ENCODE results near the gene NCS1. TPM values are rescaled to one million over a fixed set of nuclear protein-coding genes. Genes with fewer than 3 reads are reported as not detected.

NCS1 gene
- total RNA-seq, 1 donor from 2014 or later = 8.2 TPM

DNA sequence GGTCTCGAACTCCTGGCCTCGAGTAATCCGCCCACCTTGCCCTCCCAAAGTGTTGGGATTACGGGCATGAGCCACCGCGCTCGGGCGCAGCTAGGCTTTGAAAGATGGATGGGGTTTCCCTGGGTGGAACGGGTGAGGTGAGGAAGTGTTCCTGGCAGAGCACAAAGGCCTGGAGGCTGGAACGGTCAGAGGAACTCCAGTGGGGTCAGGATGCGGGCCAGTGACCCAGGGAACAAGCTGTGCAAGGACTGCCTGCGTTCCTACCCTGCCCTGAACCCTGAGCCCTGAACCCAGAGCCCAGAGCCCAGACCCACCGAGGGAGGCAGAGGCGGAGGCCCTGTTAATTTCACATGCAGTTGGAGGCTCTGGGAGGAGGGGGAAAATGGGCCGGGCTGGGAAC, 23.4 kb downstream of the NCS1 start:
- DNase-seq = no peak

DNA sequence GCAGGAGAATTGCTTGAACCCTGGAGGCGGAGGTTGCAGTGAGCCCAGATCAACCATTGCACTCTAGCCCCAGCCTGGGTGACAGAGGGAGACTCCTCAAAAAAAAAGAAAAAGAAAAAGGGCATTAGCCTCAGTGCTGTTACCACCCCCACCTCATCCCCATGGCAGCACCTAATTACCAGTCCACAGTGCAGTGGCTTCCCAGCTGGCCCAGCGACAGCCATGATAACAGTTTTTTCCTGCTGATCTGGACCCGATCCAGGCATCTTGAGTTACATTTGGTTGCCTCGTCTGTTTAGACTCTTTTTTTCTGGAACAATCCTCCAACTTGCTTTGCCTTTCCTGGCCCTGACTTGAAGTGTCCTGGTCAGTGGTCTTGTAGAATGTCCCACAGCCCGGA, 24.4 kb downstream of the NCS1 start:
- no peak for DNase-seq

DNA sequence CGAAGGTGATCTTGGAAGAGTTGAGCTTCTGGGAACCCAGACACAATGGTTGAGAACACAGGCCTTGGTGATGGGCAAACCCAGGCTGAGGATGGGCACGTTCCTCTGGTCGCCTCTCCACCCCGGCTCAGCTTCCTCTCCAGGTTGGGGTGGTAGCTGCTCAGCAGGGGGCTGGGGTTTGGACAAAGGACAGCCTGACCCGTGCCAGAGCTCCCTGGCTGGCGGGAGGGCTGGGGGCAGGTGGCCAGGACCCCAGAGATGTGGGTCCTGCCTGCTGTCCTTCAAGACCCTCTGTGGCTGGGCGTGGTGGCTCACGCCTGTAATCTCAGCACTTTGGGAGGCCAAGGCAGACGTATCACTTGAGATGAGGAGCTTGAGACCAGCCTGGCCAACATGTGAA, 25.2 kb downstream of the NCS1 start:
- no peak for DNase-seq

DNA sequence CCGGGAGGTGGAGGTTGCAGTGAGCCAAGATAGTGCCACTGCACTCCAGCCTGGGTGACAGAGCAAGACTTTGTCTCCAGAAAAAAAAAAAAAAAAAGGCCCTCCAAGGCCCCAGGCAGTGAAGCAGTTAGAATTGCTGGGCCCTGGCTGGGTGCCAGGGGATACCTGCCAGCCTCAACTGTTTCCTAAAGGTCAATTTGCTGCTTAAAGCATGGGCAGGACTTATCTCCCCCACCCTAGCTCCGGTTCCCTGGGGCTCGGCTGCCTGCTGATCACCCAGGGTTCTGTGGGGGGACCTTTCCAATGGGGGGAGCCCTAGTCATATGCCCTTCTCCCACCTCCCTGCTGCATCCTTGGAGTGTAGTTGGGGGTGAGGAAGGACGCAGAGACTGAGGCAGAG, 25.7 kb downstream of the NCS1 start:
- no peak for DNase-seq

DNA sequence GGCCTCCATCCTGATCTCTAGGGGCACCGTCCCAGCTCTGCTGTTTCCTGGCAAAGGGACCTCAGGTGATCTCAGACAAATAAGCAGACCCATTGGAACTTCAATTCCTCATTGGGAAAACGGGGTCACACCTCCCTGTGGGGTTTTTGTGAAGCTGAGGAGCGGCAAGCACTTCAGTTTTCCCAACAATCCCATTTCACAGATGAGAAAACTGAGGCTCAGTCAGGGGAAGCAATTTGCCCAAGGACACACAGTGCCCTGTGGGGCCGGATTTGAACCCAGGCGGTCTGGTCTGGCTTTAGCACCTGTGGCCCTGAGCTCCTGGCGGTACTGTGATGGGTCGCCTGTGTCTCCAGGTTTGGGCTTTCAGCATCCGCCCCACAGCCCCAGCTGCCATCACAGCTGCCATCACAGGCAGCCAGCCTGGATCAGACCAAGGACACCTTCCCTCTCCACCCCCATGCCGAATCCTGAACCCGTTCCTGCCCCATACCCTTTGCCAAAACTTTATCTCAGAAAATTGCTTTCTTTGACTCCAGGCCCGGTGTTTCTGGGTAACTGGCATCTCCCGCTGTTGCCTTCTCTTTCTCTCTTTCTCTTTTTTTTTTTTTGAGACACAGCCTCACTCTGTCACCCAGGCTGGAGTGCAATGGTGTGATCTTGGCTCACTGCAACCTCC, 26.4 kb downstream of the NCS1 start:
- no peak for DNase-seq

DNA sequence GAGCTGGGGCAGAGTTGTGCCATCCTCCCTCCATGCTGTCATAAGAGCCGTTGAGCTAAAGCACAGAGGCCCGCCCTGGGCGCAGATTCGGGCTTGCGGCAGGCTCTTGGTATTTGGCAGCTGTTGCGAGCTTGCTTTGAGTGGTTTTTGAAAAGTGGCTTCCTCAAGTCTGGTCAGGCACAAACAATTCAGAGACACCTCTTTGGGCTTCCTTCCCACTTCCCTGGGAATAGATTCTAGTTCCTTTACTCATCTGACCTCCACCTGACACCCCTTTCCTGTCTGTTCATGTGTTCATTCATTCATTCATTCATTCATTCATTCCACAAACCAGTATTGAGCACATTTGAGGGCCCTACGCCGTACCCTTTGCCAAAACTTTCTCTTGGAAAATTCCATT, 27.4 kb downstream of the NCS1 start:
- peak; percentile 13 for DNase-seq

DNA sequence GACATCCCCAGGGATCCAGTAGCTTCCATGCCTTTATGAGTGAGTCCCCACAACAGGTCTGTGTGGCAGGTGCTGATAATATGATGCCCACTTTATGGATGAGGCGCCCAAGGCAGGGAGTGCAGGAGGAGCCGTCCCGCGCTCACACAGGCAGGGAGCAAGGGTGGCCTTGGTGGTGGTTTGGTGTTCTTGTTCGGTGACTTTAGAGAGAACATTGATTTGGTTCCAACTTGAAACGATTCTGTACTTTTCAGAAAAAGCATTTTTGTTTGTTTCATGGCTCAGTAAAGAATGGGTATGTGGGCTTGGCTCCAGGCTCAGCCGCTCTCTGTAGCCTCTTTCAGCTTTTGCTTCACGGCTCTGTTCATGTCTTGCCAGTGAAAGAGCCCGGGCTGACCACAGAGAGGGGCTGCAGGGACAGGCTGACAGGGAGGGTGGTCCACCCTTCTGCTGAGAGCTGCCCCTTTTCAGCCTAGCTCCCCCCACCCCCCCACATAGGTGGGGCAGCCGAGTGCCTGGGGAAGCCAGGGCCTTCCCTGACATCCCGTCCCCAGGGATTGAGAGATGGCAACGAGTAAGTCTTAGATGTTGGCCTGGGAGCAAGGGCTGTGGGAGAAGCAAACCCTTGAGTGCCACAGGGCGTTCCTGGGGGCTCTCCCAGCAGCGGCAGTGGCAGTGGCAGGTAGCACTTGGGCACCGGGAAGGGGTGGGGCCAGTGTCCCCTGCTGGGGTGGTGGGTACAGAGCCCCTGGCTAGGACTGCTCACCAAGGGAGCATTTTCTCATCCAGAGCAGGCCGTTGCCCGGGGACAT, 28.0 kb downstream of the NCS1 start:
- DNase-seq = no peak

DNA sequence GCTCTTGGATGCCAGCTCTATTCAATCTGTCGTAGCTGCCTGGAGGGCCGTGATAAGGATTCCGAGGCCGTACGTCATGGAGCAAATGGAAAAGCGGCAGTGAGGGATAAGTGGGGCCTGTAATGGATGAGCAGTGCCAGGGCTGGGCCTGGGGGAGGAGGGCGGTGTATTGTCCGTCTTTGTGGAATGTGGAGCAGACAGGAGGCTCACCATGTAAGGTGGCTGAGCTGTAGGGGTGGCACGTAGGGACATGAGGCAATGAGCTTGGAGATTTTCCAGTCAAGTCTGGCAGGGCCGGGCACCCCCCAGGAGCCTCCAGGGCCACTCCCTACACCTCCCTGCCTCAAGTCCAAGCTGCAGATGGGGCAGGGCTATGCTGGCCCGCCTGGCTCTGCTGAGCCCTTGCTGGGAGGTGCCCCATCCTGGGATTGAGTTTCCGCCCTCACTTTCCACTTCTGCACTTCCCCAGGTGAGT, 29.2 kb downstream of the NCS1 start:
- DNase-seq = no peak

DNA sequence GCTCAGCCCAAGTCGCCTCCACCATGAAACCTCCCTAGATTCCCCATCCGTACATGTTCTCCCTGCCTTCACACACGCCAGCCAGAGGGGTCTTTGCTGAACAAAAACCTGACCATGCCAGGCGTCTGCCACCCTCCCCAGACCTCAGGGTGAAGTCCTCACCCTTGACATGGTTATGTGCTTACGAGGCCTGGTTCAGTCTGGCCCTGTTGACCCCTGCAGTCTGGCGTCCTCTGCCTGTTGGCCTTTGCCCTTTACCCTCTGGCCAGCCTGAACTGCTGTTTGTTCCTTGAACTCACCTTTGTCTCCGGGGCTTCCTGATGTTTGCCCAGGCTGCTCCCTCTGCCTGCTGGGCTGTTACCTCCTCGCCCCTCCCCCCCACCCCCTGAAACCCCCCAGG, 29.8 kb downstream of the NCS1 start:
- DNase-seq = no peak

DNA sequence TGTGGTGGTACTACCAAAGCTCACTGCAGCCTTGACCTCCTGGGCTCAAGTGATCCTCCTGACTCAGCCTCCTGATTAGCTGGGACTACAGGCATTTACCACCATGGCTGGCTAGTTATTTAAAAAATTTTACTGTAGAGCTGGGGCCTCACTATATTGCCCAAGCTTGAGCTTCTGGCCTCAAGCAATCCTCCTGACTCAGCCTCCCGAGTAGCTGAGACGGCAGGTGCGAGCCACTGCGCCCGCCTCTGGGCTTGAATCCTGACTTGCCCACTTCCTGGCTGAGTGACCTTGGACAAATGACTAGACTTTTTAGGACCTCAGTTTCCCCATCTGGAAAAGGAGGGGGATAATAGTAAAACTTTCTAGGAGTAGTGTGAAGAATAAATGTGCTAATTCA, 32.1 kb downstream of the NCS1 start:
- DNase-seq = no peak

DNA sequence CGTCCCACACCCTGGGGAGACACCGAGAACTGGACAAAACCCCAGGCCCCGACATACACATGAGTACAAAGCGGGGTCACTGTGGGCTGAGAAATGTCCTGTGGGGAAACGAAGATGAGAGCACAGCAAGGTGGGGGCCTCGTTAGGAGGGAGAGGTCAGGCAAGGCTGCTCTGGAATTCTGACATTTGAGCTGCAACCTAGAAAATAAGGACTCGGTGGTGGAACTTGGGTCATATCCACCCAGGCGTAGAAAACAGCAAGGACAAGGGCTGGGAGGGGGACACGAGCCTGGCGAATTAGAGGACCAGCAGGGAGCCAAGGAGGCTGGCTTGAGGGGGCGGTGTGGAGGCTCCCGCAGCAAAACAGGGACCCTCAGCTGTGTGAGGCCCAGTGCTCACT, 32.8 kb downstream of the NCS1 start:
- DNase-seq = no peak

DNA sequence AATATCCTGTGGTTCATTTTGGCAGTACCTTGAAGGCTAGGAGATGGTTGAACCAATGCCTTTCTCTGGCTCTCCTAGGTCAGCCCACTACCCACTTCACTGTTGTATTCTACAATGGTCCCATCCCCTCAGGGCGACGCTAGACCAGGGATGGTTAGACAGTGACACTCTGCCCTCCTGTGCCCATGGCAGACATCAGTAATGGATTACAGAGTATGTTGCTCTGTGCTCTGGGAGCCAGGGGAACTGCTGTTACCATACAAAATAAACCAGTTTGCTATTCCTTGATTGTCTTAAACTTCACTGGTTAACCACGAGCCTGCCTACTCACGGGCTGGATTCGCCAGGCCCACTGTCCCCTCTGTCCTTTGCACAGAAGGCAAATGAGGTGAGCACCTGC, 33.7 kb downstream of the NCS1 start:
- DNase-seq = no peak

DNA sequence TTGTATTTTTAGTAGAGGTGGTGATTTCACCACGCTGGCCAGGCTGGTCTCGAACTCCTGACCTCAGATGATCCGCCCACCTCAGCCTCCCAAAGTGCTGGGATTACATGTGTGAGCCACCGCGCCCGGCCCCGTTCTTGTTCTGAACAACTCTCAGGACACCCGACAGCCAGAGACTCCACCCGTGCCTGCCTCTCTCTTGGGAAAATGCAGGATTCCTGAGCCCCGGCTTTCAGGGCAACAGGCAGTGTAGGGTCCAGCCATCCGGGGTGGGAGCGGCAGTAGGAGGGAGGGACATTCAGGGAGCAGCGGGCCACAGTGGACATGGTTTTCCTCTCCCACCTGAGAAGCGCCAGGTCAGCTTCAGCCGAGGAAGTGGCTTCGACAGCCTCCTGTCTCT, 34.4 kb downstream of the NCS1 start:
- DNase-seq = no peak

DNA sequence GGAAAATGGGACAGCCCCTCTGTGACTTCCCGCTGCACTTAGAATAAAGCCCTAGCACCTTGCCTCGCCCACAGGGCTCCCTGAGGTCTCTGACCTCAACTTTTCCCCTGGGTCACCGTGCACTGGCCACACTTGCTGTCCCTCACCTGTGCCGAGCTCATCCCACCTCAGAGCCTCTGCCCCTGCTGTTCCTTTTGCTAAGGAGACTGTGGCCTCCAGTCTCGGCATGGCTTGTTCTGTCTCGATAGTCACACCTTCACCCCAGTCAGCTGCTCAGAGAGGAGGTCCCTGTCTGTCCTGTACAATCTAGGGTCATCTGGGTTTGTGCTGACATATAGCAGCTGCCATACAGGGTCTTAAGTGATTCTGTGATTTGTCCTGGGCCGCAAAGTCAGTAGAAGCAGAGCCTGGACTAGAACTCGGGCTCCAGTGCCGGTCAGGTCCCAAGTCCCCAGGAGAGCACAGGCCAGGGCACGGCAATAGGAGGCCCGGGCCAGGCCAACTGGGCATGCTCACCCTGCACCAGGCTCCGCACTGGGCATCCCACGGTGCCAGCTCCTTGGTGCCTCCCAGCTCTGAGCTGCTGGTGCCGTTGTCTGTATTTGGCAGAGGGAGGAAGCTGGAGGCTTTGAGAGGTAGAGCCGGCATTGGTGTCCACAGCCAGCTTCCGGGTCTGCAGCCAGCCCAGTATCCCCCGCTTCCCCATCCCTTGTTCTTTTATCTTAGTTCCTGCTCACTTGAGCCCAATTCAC, 35.2 kb downstream of the NCS1 start:
- DNase-seq = no peak

DNA sequence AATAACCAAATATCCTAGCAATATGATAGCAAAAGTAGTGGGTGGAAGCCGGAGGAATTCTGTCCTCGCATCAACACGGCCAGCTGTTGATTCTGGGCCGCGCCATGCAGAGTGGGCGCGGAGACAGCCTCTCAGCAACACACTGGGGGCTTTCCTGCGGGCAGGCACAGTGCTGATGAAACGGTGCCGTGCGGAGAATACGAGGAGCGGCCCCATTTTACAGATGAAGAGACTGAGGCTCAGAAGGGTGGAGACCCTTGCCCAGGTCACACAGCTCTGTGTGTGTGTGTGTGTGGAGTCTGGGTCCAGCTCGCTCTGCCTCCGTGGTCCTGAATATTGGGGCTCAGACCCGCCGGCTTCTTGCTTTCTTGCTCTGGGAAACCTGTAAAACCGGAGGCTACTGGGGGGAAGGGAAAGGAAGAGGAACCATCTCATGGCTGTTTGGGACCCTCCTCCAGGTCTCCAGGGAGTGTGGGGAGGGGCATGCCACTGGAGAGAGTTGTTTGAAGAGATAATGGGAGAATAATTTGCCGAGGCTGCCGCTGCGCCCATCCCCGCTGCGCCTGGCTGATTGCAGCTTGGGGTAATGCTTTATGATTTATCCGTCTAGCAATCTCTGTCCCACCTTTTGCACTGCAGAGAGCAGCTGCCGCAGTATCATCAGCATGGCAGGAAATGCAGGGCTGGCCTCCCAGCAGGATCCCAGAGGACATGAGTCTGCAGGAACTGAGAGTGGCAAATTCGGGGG, 36.6 kb downstream of the NCS1 start:
- peak; percentile 23 for DNase-seq

DNA sequence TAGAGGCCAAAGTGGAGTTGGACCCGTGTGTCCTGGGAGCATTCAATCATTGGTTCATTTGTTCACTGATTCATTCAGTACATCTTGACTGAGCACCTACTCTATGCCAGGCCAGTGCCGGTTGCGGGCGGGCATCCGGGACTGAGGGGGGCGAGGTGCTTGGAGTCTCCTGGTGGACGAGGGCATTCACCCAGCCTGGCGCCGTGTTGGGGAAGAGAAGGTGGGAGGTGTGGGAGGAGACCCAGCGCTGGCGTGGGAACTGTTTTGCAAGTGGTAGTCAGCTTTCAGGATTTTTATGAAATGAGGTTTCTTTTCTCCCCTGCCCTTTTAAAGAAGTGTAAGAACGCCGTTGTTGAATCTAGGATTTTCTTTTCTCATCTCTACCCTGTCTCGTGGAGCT, 37.2 kb downstream of the NCS1 start:
- DNase-seq = no peak

DNA sequence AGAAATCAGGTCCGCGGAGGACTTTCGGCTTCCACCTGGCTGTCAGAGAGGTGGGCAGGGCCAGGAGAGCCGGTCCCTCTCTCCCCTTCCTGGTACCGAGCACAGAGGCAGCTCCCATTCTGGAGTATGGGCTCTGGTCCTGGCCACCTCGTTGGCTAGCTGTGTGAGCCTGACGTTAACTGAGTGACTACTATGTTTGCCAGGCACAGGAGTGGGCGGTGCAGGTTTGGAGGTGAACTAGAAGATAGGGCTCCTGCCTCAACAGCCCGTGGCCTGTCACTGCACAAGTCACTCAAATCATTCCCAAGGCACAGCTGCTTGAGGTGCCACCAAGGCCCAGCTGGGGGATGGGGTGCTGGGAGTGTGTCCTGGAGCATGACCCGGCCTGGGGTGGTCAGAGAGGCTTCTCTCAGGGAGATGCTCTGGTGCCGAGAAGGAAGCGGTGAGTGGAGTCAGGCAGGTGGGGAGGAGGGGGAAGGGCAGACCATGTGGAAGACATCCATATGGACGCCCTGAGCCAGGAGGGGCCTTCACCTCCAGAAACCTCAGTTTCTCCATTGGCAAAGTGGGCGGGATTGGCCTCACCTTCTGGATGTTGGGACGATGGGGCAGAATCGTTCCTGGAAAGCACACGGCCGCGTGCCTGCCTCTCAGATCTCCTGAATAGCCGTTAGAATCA, 39.5 kb downstream of the NCS1 start:
- no peak for DNase-seq

DNA sequence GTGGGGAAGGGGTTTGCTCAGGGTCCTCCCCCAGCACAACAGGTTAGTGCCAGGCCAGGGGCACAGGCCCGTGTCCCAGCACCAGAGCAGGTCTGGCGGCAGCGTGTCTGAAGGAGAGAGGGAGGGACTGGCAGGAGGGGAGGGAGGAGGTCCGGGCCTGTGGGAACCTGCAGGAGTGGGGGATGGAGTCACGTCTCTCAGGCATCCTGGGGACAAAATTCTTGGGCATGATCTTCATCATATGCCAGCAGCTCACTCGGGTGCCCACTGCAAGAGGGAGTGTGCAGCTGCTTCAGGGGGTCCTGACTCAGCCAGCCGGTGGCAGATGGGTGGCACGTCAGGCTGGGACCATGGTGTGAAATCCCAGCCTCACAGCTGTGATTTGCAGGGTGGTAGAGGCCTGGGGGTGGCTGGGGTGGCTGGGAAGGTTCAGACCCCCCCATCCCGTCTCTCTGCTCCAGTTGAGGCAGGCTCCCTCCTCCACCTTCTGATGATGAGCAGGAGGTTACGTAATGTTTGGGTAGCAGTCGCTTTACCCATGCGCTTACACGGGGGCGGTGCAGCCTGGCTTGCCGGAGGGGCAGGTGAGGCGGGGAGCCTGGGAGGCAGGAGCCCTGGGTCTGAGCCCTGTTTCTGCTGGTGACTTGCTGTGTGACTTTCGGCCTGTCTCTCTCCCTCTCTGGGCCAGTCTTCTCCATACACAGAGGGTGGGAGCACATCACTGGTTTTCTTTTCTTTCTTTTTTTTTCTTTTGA, 40.5 kb downstream of the NCS1 start:
- no peak for DNase-seq

DNA sequence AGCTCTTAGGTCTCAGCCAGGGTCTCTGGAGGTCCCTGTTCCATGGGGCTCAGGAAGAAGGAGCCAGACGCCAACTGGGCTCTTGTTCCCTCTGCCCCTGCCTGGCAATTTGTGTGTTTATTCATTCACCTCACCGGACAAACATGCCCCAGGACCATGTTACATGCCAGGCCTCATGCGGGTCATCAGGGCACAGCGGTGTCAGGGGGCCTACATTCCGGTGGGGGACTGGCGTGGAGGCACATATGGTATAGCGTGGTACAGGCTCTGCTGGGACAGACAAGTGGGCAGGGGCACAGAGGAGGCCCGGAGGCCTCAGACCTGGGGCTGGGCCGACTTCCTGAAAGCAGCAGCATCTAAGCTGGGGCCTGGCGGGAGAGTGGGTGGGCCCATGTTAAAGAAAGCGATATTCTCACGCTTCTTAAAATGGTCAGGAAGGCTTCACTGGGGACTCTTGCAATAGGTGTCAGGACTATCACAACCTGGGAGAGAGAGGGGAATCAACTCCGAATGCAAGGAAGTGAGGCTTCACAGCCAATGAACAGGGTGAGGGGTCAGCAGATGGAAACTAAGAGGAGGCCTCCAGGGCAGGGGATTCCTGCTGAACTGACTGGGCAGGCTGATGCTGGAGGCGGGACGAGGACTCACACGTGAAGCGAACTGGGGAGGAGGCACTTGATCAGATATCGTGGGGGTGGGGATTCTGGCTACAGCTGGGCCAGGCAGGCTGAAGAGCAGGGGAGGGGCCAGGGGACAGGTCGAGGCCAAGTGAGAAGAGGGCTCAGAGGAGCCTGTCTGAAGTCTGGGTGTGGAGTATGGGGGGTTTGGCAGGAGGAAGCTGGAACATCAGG, 41.9 kb downstream of the NCS1 start:
- no peak for DNase-seq

DNA sequence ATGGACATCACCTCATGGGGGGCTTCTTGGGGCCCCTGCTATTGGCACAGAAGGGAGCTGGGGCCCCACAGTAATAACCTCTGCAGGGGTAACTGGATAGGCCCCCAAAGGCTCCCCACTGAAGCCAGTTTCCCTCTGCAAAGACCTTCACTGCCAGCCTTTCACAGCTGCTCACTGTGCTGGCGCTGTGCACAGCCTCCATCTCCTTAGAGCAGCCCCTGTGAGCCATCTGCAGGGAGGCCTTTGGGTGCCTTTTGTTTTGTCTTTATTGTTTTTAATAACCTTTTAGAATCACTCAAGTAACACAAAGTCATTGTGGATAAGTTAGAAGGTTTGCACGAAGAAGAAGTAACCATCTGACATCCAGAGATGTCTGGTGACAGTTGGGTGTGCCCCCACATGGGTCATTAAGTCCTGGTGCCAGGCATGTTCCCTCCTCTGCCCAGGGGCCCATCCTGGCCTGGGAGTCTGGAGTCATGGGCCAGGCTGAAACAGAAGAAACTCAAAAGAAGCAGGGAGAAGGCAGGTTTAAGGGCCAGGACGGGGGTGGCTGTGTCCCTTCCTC, 42.7 kb downstream of the NCS1 start:
- DNase-seq = no peak
